ENCODE data around the gene ST6GALNAC5.

- TF ChIP-seq CTCF (IDR thresholded peaks at IDR 0.05) (no peak), POLR2A (IDR thresholded peaks at IDR 0.05) (no peak), EP300 (IDR thresholded peaks at IDR 0.05) (no peak)
Measured at GRCh38 chr1:77095236-77095635, 228.0 kb downstream of the ST6GALNAC5 start.
